ENCODE results near the gene TMEM101.

Gene TMEM101

GRCh38 chr17:43978078-43978477 is 36.7 kb downstream of the TMEM101 start:
- H2AFZ ChIP-seq (ENCODE audit: low read depth, low read length, severe bottlenecking), result no peak overlapping the region
- H3K27ac ChIP-seq (ENCODE audit: low read depth, low read length), result no peak overlapping the region
- H3K9me3 ChIP-seq (ENCODE audit: insufficient read depth, low read length), result no peaks in the 10 kb centered on the region
- H3K9me2 ChIP-seq (replicated peaks; ENCODE audit: insufficient read depth, low read length), result no peaks in the 10 kb centered on the region
- H4K20me1 ChIP-seq (ENCODE audit: low read depth, low read length), result no peaks in the 10 kb centered on the region
- no peak overlapping the region for H3K4me2 ChIP-seq (ENCODE audit: low read depth, low read length, poor library complexity, severe bottlenecking)
- H3K9ac ChIP-seq (ENCODE audit: low read length), result no peak overlapping the region
- H3K4me3 ChIP-seq (ENCODE audit: insufficient read depth, low read length, poor library complexity, severe bottlenecking), result no peak overlapping the region
- H3K79me2 ChIP-seq (ENCODE audit: insufficient read depth, low read length), result no peaks in the 10 kb centered on the region
- no peaks in the 10 kb centered on the region for H3K36me3 ChIP-seq (ENCODE audit: low read length)
- H3F3A ChIP-seq (ENCODE audit: insufficient read depth), result no peaks in the 10 kb centered on the region
- TF ChIP-seq, protein P1, sequence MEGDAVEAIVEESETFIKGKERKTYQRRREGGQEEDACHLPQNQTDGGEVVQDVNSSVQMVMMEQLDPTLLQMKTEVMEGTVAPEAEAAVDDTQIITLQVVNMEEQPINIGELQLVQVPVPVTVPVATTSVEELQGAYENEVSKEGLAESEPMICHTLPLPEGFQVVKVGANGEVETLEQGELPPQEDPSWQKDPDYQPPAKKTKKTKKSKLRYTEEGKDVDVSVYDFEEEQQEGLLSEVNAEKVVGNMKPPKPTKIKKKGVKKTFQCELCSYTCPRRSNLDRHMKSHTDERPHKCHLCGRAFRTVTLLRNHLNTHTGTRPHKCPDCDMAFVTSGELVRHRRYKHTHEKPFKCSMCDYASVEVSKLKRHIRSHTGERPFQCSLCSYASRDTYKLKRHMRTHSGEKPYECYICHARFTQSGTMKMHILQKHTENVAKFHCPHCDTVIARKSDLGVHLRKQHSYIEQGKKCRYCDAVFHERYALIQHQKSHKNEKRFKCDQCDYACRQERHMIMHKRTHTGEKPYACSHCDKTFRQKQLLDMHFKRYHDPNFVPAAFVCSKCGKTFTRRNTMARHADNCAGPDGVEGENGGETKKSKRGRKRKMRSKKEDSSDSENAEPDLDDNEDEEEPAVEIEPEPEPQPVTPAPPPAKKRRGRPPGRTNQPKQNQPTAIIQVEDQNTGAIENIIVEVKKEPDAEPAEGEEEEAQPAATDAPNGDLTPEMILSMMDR (IDR thresholded peaks at IDR 0.05; ENCODE audit: insufficient read depth, low read length, poor library complexity, severe bottlenecking), result no peak
- no peak for TF ChIP-seq EZH2phosphoT487 (conservative IDR thresholded peaks at IDR 0.05; ENCODE audit: low read length)
- no peaks in the 10 kb centered on the region for H3K27me3 ChIP-seq (ENCODE audit: low read length)

DNA sequence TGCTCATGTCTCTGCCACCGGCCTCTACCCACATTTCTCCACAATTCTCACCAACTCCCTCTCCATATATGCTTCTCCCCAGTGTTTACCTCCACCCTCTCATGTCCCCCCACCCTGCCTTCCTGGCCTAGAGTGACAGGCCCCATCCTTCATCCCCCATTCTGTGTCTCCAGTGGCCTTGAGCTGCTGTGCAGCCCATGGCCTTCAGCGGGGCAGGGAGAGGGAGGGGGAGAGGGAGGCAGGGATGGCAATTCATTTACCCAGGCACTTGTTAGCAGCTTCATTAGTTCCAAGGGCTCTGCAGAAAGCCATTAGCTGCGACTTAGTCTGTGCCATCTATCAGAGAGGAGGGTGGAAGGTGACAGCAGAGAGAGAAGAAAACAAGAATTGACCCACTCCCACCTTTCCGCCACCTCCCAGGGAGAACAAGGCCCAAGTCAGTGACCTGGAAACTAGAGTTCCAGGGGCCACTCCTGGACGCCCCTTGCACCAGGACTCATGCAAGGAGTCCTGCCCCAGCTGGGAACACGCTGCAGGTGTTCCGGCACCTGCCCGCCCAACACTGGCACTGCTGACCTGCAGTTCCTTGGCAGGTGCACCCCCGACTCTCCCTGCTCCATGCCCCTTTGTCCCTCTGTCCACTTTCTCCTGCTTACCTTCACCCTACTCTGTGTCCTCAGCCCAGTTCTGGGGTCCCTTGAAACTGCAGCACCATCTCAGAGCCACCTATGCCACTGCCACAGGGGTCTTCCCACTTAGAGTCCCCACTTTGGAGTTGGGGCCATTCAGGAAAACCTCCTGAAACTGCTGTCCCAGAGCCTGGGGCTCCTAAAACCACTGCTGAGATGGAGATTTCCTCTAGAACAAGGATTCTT is 37.6 kb downstream of the TMEM101 start:
- Histone ChIP-seq H3K36me3 (ENCODE audit: low read length) (no peaks in the 10 kb centered on the region), H3K9me2 (replicated peaks; ENCODE audit: insufficient read depth, low read length) (no peaks in the 10 kb centered on the region), H3K27ac (ENCODE audit: low read depth, low read length) (no peak overlapping the region), H3K9me3 (ENCODE audit: insufficient read depth, low read length) (no peaks in the 10 kb centered on the region), H2AFZ (ENCODE audit: low read depth, low read length, severe bottlenecking) (no peak overlapping the region), H3K79me2 (ENCODE audit: insufficient read depth, low read length) (no peaks in the 10 kb centered on the region), H3K4me2 (ENCODE audit: low read depth, low read length, poor library complexity, severe bottlenecking) (no peak overlapping the region), H3F3A (ENCODE audit: insufficient read depth) (no peaks in the 10 kb centered on the region), H3K4me3 (ENCODE audit: insufficient read depth, low read length, poor library complexity, severe bottlenecking) (no peak overlapping the region), H4K20me1 (ENCODE audit: low read depth, low read length) (no peaks in the 10 kb centered on the region), H3K27me3 (ENCODE audit: low read length) (no peaks in the 10 kb centered on the region), H3K9ac (ENCODE audit: low read length) (no peak overlapping the region)
- no peak for TF ChIP-seq EZH2phosphoT487 (conservative IDR thresholded peaks at IDR 0.05; ENCODE audit: low read length)
- TF ChIP-seq, protein P1 (IDR thresholded peaks at IDR 0.05; ENCODE audit: insufficient read depth, low read length, poor library complexity, severe bottlenecking), result no peak

DNA sequence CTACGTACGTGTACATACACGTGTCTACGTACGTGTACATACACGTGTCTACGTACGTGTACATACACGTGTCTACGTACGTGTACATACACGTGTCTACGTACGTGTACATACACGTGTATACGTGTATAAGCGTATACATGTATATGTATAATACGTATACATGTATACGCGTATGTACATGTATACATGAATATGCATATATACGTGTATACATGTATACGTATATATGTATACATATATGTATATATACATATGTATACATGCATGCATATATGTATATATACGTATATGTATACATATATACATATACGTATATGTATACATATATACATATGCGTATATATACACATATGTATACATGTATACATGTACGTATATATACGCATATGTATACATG is 38.9 kb downstream of the TMEM101 start:
- Histone ChIP-seq H3K27ac (ENCODE audit: low read depth, low read length) (no peak overlapping the region), H3K36me3 (ENCODE audit: low read length) (no peaks in the 10 kb centered on the region), H2AFZ (ENCODE audit: low read depth, low read length, severe bottlenecking) (no peak overlapping the region), H3K9me3 (ENCODE audit: insufficient read depth, low read length) (no peaks in the 10 kb centered on the region), H3F3A (ENCODE audit: insufficient read depth) (no peaks in the 10 kb centered on the region), H4K20me1 (ENCODE audit: low read depth, low read length) (no peaks in the 10 kb centered on the region), H3K4me3 (ENCODE audit: insufficient read depth, low read length, poor library complexity, severe bottlenecking) (no peak overlapping the region), H3K9ac (ENCODE audit: low read length) (no peak overlapping the region), H3K27me3 (ENCODE audit: low read length) (no peaks in the 10 kb centered on the region), H3K4me2 (ENCODE audit: low read depth, low read length, poor library complexity, severe bottlenecking) (no peak overlapping the region), H3K9me2 (replicated peaks; ENCODE audit: insufficient read depth, low read length) (no peaks in the 10 kb centered on the region), H3K79me2 (ENCODE audit: insufficient read depth, low read length) (no peaks in the 10 kb centered on the region)
- TF ChIP-seq, protein P1 (IDR thresholded peaks at IDR 0.05; ENCODE audit: insufficient read depth, low read length, poor library complexity, severe bottlenecking), result no peak
- TF ChIP-seq EZH2phosphoT487 (conservative IDR thresholded peaks at IDR 0.05; ENCODE audit: low read length), result no peak
